HepG2 (cell line): Measurements from ENCODE around the gene PPP6R2. TPM values are rescaled to one million over a fixed set of nuclear protein-coding genes. Genes with fewer than 3 reads are reported as not detected.
A peak's percentile ranks its signal among the peaks of the same experiment; 100 is the strongest.

Experiments used
- CCDC6 ChIP-seq: sonication (generic); formaldehyde crosslinking; IDR thresholded peaks from 2 replicates; pipeline ENCODE4 v1.8.1; 2022; ENCODE audit warnings: mild to moderate bottlenecking, missing genetic modification reagents, moderate library complexity
- DMAP1 ChIP-seq: IDR thresholded peaks from 2 replicates; pipeline ENCODE4 v1.6.1; 2016
- ERF ChIP-seq: IDR thresholded peaks from 2 replicates; pipeline ENCODE4 v1.6.1; 2018; ENCODE audit warnings: missing biosample characterization, missing genetic modification reagents
- FOXA3 ChIP-seq: IDR thresholded peaks from 2 replicates; pipeline ENCODE4 v1.6.1; 2016; ENCODE audit warnings: missing genetic modification reagents, missing compliant biosample characterization
- KDM2A ChIP-seq: sonication (generic); formaldehyde crosslinking; IDR thresholded peaks from 2 replicates; pipeline ENCODE4 v1.4.0; 2020; ENCODE audit warnings: low read depth, missing genetic modification reagents, borderline replicate concordance
- MED1 ChIP-seq: sonication (generic); formaldehyde crosslinking; IDR thresholded peaks from 2 replicates; pipeline ENCODE4 v1.4.0; 2020; ENCODE audit warnings: missing genetic modification reagents
- NR3C1 ChIP-seq: sonication (generic); formaldehyde crosslinking; IDR thresholded peaks from 2 replicates; pipeline ENCODE4 v1.4.0; 2020; ENCODE audit warnings: missing genetic modification reagents
- SP140L ChIP-seq: sonication (generic); formaldehyde crosslinking; IDR thresholded peaks from 2 replicates; pipeline ENCODE4 v1.4.0; 2020; ENCODE audit warnings: missing genetic modification reagents, borderline replicate concordance
- SUZ12 ChIP-seq: fragments of 150-350 bp; IDR thresholded peaks from 2 replicates; pipeline ENCODE4 v1.6.1; 2014; ENCODE audit warnings: low read depth, low read length
- TBX2 ChIP-seq: sonication (generic); formaldehyde crosslinking; IDR thresholded peaks from 2 replicates; pipeline ENCODE4 v1.5.0; 2020; ENCODE audit warnings: missing genetic modification reagents, mild to moderate bottlenecking, borderline replicate concordance
- U2AF1 ChIP-seq: fragments of 200-400 bp; formaldehyde crosslinking; optimal IDR thresholded peaks from 2 replicates; pipeline ENCODE3; 2017; ENCODE audit warnings: mild to moderate bottlenecking, low read depth, low read length
- XRCC5 ChIP-seq: fragments of 200-400 bp; formaldehyde crosslinking; optimal IDR thresholded peaks from 2 replicates; pipeline ENCODE3; 2017; ENCODE audit warnings: mild to moderate bottlenecking, low read length
- YY1 ChIP-seq: IDR thresholded peaks from 2 replicates; pipeline ENCODE4 v1.6.1; 2011; ENCODE audit warnings: low read length, low read depth, moderate library complexity, mild to moderate bottlenecking; ENCODE audit not compliant: insufficient read depth, insufficient replicate concordance
- ZBTB42 ChIP-seq: sonication (generic); formaldehyde crosslinking; IDR thresholded peaks from 2 replicates; pipeline ENCODE4 v1.5.0; 2020; ENCODE audit warnings: mild to moderate bottlenecking, missing genetic modification reagents
- ZFP36L2 ChIP-seq: sonication (generic); formaldehyde crosslinking; IDR thresholded peaks from 2 replicates; pipeline ENCODE4 v1.4.0; 2020; ENCODE audit warnings: missing genetic modification reagents
- ZFX ChIP-seq: sonication (generic); formaldehyde crosslinking; IDR thresholded peaks from 2 replicates; pipeline ENCODE4 v1.4.0; 2020; ENCODE audit warnings: mild to moderate bottlenecking, low read depth, missing genetic modification reagents, moderate library complexity
- ZFY ChIP-seq: sonication (generic); formaldehyde crosslinking; IDR thresholded peaks from 2 replicates; pipeline ENCODE4 v1.4.0; 2020; ENCODE audit warnings: missing genetic modification reagents
- ZNF12 ChIP-seq: sonication (generic); formaldehyde crosslinking; IDR thresholded peaks from 2 replicates; pipeline ENCODE4 v1.5.0; 2020; ENCODE audit warnings: missing genetic modification reagents
- ZNF251 ChIP-seq: sonication (generic); formaldehyde crosslinking; IDR thresholded peaks from 2 replicates; pipeline ENCODE4 v1.9.0; 2021; ENCODE audit warnings: mild to moderate bottlenecking, missing genetic modification reagents
- ZNF282 ChIP-seq: fragments of 450-650 bp; IDR thresholded peaks from 2 replicates; pipeline ENCODE4 v1.6.1; 2018; ENCODE audit not compliant: partially characterized antibody
- ZNF296 ChIP-seq: sonication (generic); formaldehyde crosslinking; conservative IDR thresholded peaks from 2 replicates; pipeline ENCODE4 v1.5.0; 2020; ENCODE audit warnings: mild to moderate bottlenecking, missing genetic modification reagents
- ZNF703 ChIP-seq: sonication (generic); formaldehyde crosslinking; IDR thresholded peaks from 2 replicates; pipeline ENCODE4 v1.5.1; 2020; ENCODE audit warnings: missing genetic modification reagents, mild to moderate bottlenecking, moderate library complexity, borderline replicate concordance
- ZSCAN21 ChIP-seq: sonication (generic); formaldehyde crosslinking; IDR thresholded peaks from 2 replicates; pipeline ENCODE4 v1.8.0; 2022; ENCODE audit warnings: mild to moderate bottlenecking, missing genetic modification reagents, moderate library complexity, borderline replicate concordance
- polyA plus RNA-seq, 8 experiments: library from polyadenylated mRNA; depleted of rRNA in 3 of 8; stranded (reverse) in 7 of 8; unstranded in 1 of 8; fragments of >200 nt; fragmentation: Illumina TruSeq in 4 of 8; extraction: Trizol in 4 of 8; gene quantifications; 2 replicates each; pipeline versions ENCODE4 v1.2.1 to v1.2.3, GENCODE V29; 2011 to 2016; ENCODE audit warnings: low read depth in 4 of 8, missing spikeins in 1 of 8, mixed read lengths in 1 of 8; ENCODE audit not compliant: insufficient read depth in 1 of 8
- total RNA-seq, 5 experiments: library from RNA; depleted of rRNA; stranded (reverse); fragments of >200 nt; fragmentation: Illumina TruSeq; extraction: Trizol; gene quantifications; 2 replicates each; pipeline ENCODE4 v1.2.3, GENCODE V29; 2016; ENCODE audit warnings: low read depth in 1 of 5
- TF ChIP-seq, protein P1 (sequence below): sonication (generic); formaldehyde crosslinking; conservative IDR thresholded peaks from 2 replicates; pipeline ENCODE4 v1.4.0; 2020; ENCODE audit warnings: missing genetic modification reagents
- TF ChIP-seq, protein P2 (sequence below): sonication (generic); formaldehyde crosslinking; IDR thresholded peaks from 2 replicates; pipeline ENCODE4 v1.5.0; 2020; ENCODE audit warnings: missing genetic modification reagents, mild to moderate bottlenecking, borderline replicate concordance
- TF ChIP-seq, protein P3 (sequence below): IDR thresholded peaks from 2 replicates; pipeline ENCODE4 v1.6.1; 2016; ENCODE audit warnings: mild to moderate bottlenecking, missing biosample characterization, missing genetic modification reagents
- TF ChIP-seq, protein P4 (sequence below): sonication (generic); formaldehyde crosslinking; IDR thresholded peaks from 2 replicates; pipeline ENCODE4 v1.4.0; 2020; ENCODE audit warnings: missing genetic modification reagents; ENCODE audit errors: not compliant biosample characterization
- TF ChIP-seq, protein P5 (sequence below): sonication (generic); formaldehyde crosslinking; IDR thresholded peaks from 2 replicates; pipeline ENCODE4 v1.8.1; 2023; ENCODE audit warnings: mild to moderate bottlenecking, inconsistent platforms, moderate library complexity, missing genetic modification reagents, borderline replicate concordance

PPP6R2 gene
- total and polyA plus RNA-seq, 2 of the 13 experiments (the other 11 are each of a cell fraction or from before 2014, with no cell fraction given): 55.0 to 102 TPM

DNA sequence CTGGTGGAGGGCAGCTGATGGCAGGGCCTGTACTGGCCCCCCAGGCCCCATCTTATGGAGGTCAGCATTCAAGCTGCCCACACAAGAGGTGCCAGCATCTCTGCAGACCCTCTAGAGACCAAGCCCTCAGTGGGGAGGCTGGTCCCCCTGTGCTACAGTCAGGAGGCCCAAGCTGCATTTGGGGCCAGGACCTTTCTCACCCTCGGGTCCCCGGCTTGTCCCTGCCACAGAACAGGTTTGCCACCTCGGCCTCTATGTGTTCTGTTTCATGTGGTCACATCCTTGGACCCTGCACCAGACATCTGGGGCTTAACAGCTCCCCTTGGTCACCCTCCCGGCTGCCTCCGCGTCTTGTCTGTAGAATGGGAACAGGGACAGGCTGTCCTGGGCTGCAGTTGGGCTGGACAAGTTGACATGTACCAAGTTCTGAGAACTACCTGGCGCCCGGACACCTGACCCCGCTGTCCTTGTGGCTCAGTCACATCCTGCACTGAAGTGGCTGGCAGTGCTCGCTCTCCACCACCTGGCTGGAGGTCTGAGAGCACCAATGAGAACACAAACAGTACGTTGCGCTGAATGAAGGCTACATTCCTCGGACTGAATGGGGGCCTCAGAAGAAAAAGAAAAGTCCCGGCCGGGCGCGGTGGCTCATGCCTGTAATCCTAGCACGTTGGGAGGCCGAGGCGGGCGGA, 33.0 kb upstream of the PPP6R2 start (continued):
- TF ChIP-seq, protein P1, sequence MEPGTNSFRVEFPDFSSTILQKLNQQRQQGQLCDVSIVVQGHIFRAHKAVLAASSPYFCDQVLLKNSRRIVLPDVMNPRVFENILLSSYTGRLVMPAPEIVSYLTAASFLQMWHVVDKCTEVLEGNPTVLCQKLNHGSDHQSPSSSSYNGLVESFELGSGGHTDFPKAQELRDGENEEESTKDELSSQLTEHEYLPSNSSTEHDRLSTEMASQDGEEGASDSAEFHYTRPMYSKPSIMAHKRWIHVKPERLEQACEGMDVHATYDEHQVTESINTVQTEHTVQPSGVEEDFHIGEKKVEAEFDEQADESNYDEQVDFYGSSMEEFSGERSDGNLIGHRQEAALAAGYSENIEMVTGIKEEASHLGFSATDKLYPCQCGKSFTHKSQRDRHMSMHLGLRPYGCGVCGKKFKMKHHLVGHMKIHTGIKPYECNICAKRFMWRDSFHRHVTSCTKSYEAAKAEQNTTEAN (CRISPR knock-in tag): no peak
- TF ChIP-seq ZFP36L2 (CRISPR knock-in tag): no peak
- 0 out of 2 replicates have a peak, but pooled peaks have one; percentile 7 for TF ChIP-seq FOXA3 (CRISPR knock-in tag)
- 0 out of 2 replicates have a peak, but pooled peaks have one; percentile 9 for TF ChIP-seq ERF (CRISPR knock-in tag)
- no peak for TF ChIP-seq NR3C1
- no peak for TF ChIP-seq CCDC6
- no peak for TF ChIP-seq ZBTB42 (CRISPR knock-in tag)
- TF ChIP-seq, protein P2, sequence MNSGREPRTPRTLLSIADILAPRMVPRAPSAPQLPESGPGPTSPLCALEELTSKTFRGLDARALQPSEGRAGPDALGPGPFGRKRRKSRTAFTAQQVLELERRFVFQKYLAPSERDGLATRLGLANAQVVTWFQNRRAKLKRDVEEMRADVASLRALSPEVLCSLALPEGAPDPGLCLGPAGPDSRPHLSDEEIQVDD: no peak
- 0 out of 2 replicates have a peak, but pooled peaks have one; percentile 17 for TF ChIP-seq ZSCAN21
- TF ChIP-seq YY1: no peak
- TF ChIP-seq SP140L (CRISPR knock-in tag): no peak
- 0 out of 2 replicates have a peak, but pooled peaks have one; percentile 11 for TF ChIP-seq MED1
- TF ChIP-seq ZNF703: no peak
- no peak for TF ChIP-seq SUZ12
- peak; percentile 12; the same call in 1 of the 2 replicates for TF ChIP-seq ZFX
- TF ChIP-seq, protein P3, sequence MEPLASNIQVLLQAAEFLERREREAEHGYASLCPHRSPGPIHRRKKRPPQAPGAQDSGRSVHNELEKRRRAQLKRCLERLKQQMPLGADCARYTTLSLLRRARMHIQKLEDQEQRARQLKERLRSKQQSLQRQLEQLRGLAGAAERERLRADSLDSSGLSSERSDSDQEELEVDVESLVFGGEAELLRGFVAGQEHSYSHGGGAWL (CRISPR knock-in tag): no peak
- no peak for TF ChIP-seq ZNF282
- TF ChIP-seq ZFY: no peak
- no peak; the same call in 1 of the 2 replicates for TF ChIP-seq TBX2
- no peak for TF ChIP-seq ZNF12 (CRISPR knock-in tag)
- TF ChIP-seq KDM2A (CRISPR knock-in tag): 0 out of 2 replicates have a peak, but pooled peaks have one; percentile 16
- TF ChIP-seq, protein P4, sequence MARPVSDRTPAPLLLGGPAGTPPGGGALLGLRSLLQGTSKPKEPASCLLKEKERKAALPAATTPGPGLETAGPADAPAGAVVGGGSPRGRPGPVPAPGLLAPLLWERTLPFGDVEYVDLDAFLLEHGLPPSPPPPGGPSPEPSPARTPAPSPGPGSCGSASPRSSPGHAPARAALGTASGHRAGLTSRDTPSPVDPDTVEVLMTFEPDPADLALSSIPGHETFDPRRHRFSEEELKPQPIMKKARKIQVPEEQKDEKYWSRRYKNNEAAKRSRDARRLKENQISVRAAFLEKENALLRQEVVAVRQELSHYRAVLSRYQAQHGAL (CRISPR knock-in tag): no peak
- no peak for TF ChIP-seq ZNF296
- TF ChIP-seq, protein P5, sequence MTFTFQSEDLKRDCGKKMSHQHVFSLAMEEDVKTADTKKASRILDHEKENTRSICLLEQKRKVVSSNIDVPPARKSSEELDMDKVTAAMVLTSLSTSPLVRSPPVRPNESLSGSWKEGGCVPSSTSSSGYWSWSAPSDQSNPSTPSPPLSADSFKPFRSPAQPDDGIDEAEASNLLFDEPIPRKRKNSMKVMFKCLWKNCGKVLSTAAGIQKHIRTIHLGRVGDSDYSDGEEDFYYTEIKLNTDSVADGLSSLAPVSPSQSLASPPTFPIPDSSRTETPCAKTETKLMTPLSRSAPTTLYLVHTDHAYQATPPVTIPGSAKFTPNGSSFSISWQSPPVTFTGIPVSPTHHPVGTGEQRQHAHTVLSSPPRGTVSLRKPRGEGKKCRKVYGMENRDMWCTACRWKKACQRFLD: no peak
- TF ChIP-seq XRCC5: peak; percentile 30
- peak; percentile 41 for TF ChIP-seq U2AF1
- TF ChIP-seq DMAP1 (CRISPR knock-in tag): no peak
- no peak for TF ChIP-seq ZNF251 (CRISPR knock-in tag)
